OCI-LY1 (cell line): ENCODE data around the gene NKD1.

Experiments used
- H2AFZ ChIP-seq: fragments of 200-600 bp; sonication (generic), shearing (Covaris generic); 2 replicates; pipeline ENCODE4 v1.6.0; 2014; ENCODE audit warnings: antibody characterized with exemption, mild to moderate bottlenecking, low read length
- H3F3A ChIP-seq: fragments of 200-600 bp; sonication (generic), shearing (Covaris generic); 2 replicates; pipeline ENCODE4 v1.6.0; 2014; ENCODE audit warnings: mild to moderate bottlenecking, antibody characterized with exemption, low read length, moderate library complexity; ENCODE audit not compliant: insufficient read depth
- H3K27ac ChIP-seq: fragments of 200-600 bp; sonication (generic); 2 replicates; pipeline ENCODE4 v1.5.1; 2014; ENCODE audit warnings: low read length, mixed run types, mild to moderate bottlenecking, low read depth; ENCODE audit not compliant: poor library complexity, severe bottlenecking
- H3K27me3 ChIP-seq: fragments of 200-600 bp; sonication (generic); 2 replicates; pipeline ENCODE4 v1.6.0; 2014; ENCODE audit warnings: antibody characterized with exemption, mild to moderate bottlenecking, low read length, moderate library complexity; ENCODE audit not compliant: insufficient read depth
- H3K36me3 ChIP-seq: fragments of 200-600 bp; sonication (generic); 2 replicates; pipeline ENCODE4 v1.6.1; 2014; ENCODE audit warnings: mild to moderate bottlenecking, antibody characterized with exemption, low read length, moderate library complexity, mixed read lengths; ENCODE audit not compliant: insufficient read depth
- H3K4me1 ChIP-seq: fragments of 200-600 bp; sonication (generic); 2 replicates; pipeline ENCODE4 v1.5.1; 2014; ENCODE audit warnings: mild to moderate bottlenecking, low read length, moderate library complexity; ENCODE audit not compliant: insufficient read depth, severe bottlenecking
- H3K4me2 ChIP-seq: fragments of 200-600 bp; sonication (generic), shearing (Covaris generic); 2 replicates; pipeline ENCODE4 v1.6.1; 2014; ENCODE audit warnings: low read length
- H3K4me3 ChIP-seq: fragments of 200-600 bp; sonication (generic); 2 replicates; pipeline ENCODE4 v1.5.1; 2014; ENCODE audit warnings: low read length, low read depth, mild to moderate bottlenecking, mixed read lengths; ENCODE audit not compliant: poor library complexity, severe bottlenecking
- H3K79me2 ChIP-seq: fragments of 200-600 bp; shearing (Covaris generic); 2 replicates; pipeline ENCODE4 v1.6.1; 2016; ENCODE audit warnings: mixed run types, low read length, mixed read lengths; ENCODE audit not compliant: insufficient read depth
- H3K9ac ChIP-seq: fragments of 200-600 bp; sonication (generic), shearing (Covaris generic); 2 replicates; pipeline ENCODE4 v1.6.1; 2014; ENCODE audit warnings: mild to moderate bottlenecking, low read length, mixed read lengths
- H3K9me2 ChIP-seq: fragments of 200-600 bp; sonication (generic), shearing (Covaris generic); 2 replicates; pipeline ENCODE4 v1.6.1; 2014; ENCODE audit warnings: low read depth, mild to moderate bottlenecking, low read length, mixed read lengths
- H3K9me3 ChIP-seq: fragments of 200-600 bp; shearing (Covaris generic); 2 replicates; pipeline ENCODE4 v1.6.1; 2014; ENCODE audit warnings: low read length, mixed read lengths
- H4K20me1 ChIP-seq: fragments of 200-600 bp; sonication (generic), shearing (Covaris generic); 2 replicates; pipeline ENCODE4 v1.6.0; 2016; ENCODE audit warnings: mild to moderate bottlenecking, low read length; ENCODE audit not compliant: insufficient read depth
- CTCF ChIP-seq: fragments of 200-600 bp; sonication (generic), shearing (Covaris generic); IDR thresholded peaks from 2 replicates; pipeline ENCODE4 v1.5.1; 2017; ENCODE audit warnings: mild to moderate bottlenecking, antibody characterized with exemption, low read length, moderate library complexity, mixed read lengths
- EZH2 ChIP-seq: fragments of 200-600 bp; sonication (generic), shearing (Covaris generic); IDR thresholded peaks from 2 replicates; pipeline ENCODE4 v1.8.0; 2017; ENCODE audit warnings: borderline replicate concordance, mixed run types, mild to moderate bottlenecking, antibody characterized with exemption, low read length, moderate library complexity, mixed read lengths

Gene NKD1

GRCh38 chr16:50696575-50697420 is 148.6 kb downstream of the NKD1 start:
- Histone ChIP-seq H3K9me3 (no peaks in the 10 kb centered on the region), H4K20me1 (no peaks in the 10 kb centered on the region), H3K27me3 (0 out of 2 replicates have a peak, but pooled peaks cover 8% of the 10 kb centered on the region), H3K4me1 (peaks cover 3% of the 10 kb centered on the region), H2AFZ (no peak overlapping the region), H3K9me2 (no peaks in the 10 kb centered on the region), H3K36me3 (no peaks in the 10 kb centered on the region), H3K4me3 (no peak overlapping the region), H3K79me2 (no peaks in the 10 kb centered on the region), H3K27ac (no peak overlapping the region), H3K4me2 (no peak overlapping the region), H3K9ac (no peak overlapping the region), H3F3A (no peaks in the 10 kb centered on the region)
- no peak for TF ChIP-seq CTCF
- no peak for TF ChIP-seq EZH2

GRCh38 chr16:50697421-50697715 is 149.2 kb downstream of the NKD1 start:
- H3F3A ChIP-seq = no peaks in the 10 kb centered on the region
- H3K4me3 ChIP-seq = no peak overlapping the region
- H4K20me1 ChIP-seq = no peaks in the 10 kb centered on the region
- no peaks in the 10 kb centered on the region; the same call in 1 of the 2 replicates for H3K9me3 ChIP-seq
- TF ChIP-seq CTCF = no peak
- TF ChIP-seq EZH2 = no peak
- 0 out of 2 replicates have a peak, but pooled peaks cover 8% of the 10 kb centered on the region for H3K27me3 ChIP-seq
- no peaks in the 10 kb centered on the region for H3K9me2 ChIP-seq
- no peak overlapping the region for H3K27ac ChIP-seq
- no peak overlapping the region for H3K9ac ChIP-seq
- no peak overlapping the region for H3K4me2 ChIP-seq
- H3K4me1 ChIP-seq = peaks cover 3% of the 10 kb centered on the region
- H3K79me2 ChIP-seq = no peaks in the 10 kb centered on the region
- H2AFZ ChIP-seq = no peak overlapping the region
- no peaks in the 10 kb centered on the region for H3K36me3 ChIP-seq

GRCh38 chr16:50697881-50698767 is 149.9 kb downstream of the NKD1 start:
- Histone ChIP-seq H3K9ac (no peak overlapping the region), H3K4me2 (peak overlapping the region; percentile 33; the same call in 1 of the 2 replicates), H3K9me2 (no peaks in the 10 kb centered on the region), H3K4me1 (peaks cover 3% of the 10 kb centered on the region), H3K79me2 (no peaks in the 10 kb centered on the region), H3K36me3 (no peaks in the 10 kb centered on the region), H3K27ac (no peak overlapping the region), H4K20me1 (no peaks in the 10 kb centered on the region), H3K4me3 (peak overlapping the region; percentile 9), H3F3A (no peaks in the 10 kb centered on the region), H2AFZ (no peak overlapping the region), H3K9me3 (no peaks in the 10 kb centered on the region; the same call in 1 of the 2 replicates), H3K27me3 (0 out of 2 replicates have a peak, but pooled peaks cover 8% of the 10 kb centered on the region)
- TF ChIP-seq CTCF (no peak), EZH2 (no peak)
